ENCODE data around the gene TULP1.

DNA sequence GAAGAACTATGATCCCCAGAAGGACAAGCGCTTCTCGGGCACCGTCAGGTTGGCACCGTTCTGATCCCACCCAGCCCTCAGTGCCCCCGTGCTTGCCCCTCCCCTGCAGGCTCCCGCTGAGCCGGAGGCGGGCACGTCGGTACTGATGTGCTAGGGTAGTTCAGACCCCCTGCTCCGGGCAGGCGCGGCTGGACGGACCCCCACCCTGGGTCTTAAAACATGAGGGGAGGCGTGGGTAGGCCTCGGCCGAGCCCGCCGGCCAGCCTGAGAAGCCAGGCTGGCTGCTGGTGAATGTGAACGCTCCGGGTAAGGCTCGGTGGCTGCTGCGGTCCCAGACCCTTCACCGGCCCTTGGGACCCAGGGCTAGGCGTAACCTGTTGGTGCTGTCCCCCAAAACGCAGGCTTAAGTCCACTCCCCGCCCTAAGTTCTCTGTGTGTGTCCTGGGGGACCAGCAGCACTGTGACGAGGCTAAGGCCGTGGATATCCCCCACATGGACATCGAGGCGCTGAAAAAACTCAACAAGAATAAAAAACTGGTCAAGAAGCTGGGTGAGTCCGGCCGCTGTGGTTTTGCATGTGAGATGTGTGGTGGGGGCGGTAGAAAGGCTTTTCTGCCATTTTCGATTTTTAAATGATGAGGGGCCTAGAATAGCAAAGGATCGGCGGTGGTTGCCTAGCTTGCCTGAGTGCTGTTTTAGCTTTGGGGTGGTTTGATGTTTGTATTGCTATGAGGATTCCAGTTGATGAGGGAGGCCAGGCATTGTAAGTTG lies 43.5 kb downstream of the TULP1 start:
- TF ChIP-seq, protein P1, sequence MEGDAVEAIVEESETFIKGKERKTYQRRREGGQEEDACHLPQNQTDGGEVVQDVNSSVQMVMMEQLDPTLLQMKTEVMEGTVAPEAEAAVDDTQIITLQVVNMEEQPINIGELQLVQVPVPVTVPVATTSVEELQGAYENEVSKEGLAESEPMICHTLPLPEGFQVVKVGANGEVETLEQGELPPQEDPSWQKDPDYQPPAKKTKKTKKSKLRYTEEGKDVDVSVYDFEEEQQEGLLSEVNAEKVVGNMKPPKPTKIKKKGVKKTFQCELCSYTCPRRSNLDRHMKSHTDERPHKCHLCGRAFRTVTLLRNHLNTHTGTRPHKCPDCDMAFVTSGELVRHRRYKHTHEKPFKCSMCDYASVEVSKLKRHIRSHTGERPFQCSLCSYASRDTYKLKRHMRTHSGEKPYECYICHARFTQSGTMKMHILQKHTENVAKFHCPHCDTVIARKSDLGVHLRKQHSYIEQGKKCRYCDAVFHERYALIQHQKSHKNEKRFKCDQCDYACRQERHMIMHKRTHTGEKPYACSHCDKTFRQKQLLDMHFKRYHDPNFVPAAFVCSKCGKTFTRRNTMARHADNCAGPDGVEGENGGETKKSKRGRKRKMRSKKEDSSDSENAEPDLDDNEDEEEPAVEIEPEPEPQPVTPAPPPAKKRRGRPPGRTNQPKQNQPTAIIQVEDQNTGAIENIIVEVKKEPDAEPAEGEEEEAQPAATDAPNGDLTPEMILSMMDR (IDR thresholded peaks at IDR 0.05) = no peak
- TF ChIP-seq POLR2A (IDR thresholded peaks at IDR 0.05) = no peak
